GM19193 (cell line): ENCODE data around the gene C11orf21.

Experiments used
- POLR2A ChIP-seq: IDR thresholded peaks from 4 replicates; pipeline ENCODE4 v1.6.1; 2011; ENCODE audit not compliant: insufficient read depth, insufficient read length; ENCODE audit errors: extremely low read depth

The C11orf21 gene

DNA sequence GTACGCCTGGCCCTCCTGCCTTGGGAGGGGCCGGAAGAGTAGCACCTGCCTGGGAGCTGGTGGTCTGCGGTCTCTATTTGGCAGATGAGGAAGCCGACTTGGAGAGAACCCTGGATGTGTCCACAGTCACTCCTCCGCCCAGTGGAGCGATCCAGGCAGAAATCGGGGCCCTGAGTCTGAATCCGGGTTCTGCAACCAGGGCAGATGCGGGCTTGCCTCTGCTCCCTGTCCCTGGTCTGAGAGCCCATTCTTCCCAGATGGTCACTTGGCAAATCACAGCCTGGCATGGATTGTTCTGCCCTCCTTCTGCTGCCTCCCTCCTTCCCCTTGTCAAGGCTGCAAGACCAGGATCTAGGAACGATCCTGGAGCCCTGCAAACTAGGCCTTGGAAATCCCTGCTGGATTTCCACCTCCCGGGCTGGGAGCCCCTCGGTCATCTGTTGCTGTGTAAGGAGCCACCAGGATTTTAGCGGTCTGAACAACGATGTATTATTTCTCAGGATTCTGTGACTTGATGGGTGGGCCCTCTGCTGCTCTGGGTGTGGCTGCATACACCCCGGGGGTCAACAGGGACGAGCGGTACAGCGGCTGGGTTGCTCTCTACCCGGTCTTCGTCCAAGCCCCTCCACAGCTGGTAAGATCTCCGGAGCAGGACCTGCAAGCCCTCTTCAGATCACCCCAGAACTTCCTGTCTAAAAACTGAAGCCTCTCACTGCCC lies 29.3 kb downstream of the C11orf21 start:
- no peak for TF ChIP-seq POLR2A

DNA sequence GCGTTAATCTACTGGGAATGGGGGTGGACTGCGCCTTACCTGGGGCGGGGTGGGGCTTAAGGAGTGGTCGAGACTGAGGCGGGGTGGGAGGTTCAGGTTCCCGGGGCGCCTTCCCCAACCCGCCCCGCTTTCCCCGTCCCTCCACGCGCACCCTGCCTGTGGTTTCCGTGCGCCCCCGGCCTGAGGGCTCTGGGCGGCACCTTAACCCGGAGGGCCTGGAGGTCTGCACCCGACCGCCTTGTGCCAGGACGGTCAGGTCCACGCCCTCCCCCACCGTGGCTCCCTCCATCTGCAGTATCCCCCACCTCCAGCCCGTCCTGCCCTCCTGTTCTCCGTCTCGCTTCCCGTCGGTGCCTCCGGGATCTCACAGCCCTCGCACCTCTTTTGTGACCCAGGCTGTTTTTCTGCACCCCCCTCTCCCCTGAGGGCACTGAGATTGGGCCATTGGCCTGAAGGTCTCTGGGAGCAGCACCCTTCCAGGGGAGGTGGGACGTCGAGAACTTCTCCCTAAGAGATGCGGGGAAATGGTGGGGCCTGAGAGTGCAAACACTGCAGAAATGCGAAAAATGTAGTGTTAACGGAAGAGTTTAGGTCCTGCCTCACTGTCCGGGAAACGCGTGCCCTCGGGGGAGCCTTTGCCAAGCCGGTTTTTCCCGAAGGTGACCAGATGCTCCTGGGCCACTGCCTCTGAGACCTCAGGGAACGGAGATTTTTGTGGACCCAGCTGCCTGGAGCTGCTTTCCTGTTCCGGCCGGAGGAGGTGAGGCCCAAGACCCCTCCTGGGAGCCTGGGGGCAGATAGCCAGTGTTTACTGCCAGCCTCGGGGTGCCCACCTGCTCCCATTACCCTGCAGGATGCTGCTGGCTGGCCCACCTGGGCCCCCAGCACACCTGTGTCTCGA lies 30.1 kb downstream of the C11orf21 start:
- TF ChIP-seq POLR2A: no peak

DNA sequence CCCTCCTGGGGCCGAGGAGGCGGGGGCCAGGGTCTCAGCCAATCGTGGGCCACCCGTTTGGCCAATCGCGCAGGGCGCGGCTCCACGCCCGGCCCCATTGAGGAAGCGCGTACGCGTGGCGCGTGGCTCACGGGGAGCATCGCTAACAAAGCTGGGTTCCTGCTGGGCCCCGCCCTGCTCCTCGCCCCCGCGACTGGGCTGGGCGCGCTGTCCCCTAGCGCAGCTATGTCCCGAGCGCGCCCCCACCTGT lies 30.7 kb downstream of the C11orf21 start:
- TF ChIP-seq POLR2A: no peak

DNA sequence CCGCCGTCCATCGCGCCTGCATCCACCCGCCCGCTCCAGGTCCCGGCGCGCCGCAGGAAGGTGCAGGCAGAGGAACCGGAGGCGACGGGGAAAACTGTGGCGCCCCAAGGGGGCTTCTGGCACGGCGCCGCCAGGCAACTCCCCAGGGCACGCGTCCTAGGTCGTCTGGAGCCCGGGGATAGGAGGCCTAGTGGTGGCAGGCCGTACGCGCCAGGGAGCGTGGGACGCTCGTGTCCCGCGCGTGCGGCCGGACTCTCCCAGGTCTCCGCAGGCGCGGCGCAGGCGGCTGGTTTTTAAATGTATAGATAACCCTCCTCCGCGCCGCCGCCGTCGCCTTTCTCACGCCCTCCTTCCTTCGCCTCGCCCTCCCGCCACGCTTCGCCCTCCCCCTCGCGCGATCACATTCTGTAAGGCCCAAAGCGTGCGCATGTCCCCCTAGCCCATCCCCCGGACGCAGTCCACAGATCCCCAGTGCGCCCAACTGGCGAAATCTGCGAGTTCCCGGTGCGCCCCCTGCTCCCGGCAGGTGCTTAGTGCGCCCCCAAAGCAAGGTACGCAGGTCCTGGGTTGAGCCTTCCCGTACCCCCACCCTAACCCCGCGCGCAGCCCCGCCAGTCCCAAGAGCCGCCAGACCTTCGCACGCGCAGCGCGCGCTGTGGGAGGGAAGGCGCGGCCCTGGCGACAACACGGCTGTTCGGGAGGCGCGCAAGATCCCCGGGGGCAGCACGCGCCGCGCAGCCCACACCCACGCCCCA lies 31.2 kb downstream of the C11orf21 start, which contains the start of gene ASCL2:
ASCL2 (minus strand) TSS at position 267 of the 755 bp plus-strand sequence; CDS start at position 11, 256 bp downstream.
- TF ChIP-seq POLR2A: no peak

DNA sequence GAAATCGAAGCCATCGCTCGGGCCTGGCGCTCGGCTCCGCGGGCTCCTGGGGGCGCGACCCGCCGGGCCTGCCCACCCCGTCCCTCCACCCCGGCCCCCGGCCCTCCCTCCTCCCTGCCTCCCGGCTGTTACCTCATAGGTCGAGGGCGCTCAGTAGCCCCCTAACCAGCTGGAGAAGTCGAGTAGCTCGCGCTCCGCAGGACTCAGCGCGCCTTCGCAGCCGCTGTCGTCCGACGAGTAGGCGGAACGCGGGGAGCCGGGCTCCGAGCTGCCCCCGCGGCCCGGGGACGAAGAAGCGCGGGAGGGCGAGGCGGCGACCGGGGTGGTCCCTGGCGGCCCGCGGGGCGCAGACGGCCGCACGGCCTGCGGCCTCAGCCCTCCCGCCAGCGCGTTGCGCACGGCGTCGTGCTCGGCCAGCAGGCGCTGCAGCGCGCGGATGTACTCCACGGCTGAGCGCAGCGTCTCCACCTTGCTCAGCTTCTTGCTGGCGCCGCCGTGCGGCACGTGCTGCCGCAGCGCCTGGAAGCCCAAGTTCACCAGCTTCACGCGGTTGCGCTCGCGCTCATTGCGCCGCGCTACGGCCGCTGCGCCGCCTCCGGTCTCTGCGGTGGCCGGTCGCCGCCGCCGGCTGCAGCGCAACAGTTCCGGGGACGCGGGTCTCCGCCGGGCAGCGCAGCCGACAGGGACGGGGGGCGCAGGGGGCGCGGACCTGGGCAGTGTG lies 32.0 kb downstream of the C11orf21 start:
- TF ChIP-seq POLR2A: no peak

DNA sequence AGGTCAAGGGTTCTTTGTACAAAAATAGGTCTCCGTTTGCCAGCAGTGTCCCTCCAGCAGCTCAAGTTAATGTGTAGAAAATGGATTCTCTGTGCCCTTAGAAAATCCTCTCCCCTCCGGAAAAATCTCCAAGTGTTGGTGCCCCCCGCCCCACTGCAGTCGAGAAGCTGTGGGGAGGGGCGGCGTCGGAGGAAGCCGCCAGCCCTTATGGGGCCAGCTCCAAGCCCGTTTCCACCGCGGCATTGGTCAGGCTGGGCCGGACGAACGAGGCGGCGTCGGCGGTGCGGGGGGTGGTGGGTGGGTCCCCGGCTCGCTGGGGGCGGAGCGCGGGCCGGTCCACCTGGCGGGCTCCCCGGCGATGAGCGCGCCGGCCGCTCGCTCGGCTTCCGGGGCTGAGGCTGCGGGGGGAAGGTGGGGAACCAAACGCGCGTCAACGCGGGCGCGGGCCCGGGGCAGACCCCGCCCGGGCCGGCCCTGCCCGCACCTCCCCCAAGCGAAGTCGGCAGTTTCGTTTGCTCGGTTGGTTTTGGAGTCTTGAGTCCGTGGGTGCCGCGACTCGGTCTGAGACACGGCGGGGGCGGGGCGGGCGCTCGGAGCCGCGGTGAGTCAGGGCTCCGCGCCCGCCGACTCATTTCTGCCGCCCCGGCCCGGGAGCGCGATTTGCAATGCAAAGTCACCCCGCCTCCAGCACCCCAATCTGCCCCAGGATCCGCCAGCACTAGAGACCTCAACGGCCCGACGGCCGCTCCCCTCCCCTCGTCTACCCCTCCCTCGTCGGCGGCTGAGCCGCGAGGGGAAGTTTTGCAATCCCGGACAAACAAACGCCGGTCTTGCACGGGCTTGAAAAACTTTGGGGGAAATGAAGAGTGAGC lies 32.8 kb downstream of the C11orf21 start:
- TF ChIP-seq POLR2A: no peak

DNA sequence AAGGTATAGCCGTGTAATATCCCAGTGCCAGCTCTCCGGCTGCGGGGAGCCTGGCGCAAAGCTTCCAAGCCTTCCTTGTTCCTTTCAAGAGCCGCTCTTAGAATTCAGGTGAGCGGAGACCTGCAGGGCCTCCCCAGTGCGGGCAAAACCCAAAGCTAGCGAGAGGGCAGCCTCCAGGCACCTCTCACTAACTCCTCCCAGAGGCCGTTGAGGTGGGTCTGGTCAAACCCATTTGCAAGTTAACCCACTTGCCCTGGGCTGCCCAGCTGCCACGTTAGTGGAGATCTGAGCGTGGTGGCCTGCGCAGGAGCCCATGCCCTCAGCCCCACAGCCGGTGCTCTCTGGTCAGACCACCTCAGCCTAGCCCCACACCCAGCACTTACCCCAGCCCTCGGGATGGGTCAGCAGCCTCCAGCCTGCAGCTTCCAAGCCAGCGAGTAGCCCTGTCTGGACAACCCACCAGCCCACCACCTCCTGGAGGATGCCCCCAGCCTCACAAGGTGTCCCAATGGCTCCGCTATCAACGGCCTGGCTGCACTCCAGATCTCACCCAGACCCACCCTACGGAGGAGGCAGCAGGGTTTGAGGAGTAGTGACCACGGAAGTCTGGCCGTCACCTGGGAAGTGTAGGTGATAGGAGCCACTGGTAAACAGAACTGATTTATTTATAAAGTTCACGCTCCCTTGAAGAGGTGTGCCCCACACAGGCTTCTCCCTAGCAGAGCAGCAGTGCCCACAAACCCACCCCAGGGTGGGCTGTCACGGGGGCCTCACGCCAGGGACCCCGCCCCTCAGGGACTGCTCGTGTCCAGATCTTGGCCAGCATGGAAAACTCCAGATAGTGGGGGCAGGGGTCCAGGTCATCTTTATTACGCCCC lies 33.6 kb downstream of the C11orf21 start:
- TF ChIP-seq POLR2A: no peak

DNA sequence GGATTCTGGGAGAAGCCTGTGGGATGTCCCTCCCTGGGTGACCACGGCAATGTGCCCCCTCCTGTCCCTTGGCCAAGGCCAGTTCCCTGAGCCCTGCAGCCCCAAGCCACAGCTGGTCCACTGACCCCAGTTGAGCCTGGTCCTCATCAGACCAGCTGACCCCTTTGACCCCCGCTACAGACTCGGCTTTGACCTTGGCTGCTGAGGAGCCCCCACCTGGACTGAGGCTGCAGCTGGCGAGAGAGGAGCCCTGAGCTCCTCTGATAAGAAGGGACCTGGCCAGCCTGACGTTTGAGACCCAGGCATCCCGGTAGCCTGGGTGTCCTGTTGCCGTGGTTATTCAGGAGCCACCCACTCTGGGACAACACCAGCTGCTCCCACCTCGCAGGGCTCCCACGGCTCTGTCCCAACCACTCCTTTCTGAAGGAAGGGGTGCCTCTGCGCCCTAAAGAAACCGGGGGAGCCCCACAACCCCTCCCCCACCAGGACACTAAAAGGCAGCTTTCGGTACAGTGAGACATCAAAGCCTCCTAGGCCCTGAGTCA lies 34.3 kb downstream of the C11orf21 start:
- TF ChIP-seq POLR2A: no peak

DNA sequence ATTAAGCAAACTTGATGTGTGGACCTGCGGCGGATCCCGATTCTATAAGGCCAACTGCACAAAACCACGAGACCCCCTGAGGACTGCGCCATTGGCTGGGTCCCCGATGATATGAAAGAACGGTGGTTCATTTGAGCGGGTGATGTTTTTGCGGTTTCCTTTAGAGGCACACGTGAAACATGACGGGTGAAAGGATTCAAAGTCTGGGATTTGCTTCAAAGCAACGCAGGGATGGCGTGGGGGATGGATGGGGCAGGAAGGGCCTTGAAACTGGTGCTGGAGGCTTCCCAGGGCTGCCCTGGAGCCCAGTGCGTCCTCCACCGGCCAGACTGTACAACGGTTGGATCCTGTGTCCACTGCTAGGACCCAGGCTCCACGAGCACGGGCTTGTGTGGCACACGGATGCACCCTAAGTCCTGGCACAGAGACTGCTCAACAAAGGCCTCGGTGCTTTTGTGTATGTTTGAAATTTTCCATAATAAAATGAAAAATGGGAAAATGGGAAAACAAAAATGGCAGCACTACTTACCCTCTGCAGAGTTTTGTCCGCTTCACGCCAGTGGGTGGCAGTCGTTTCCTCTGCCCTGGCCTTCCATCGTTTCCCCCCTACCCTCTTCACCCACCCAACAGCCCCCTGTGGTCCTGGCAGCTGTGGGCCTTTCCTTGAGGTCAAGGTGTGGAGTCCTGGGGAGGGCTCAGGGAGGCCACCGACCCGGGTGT lies 35.0 kb downstream of the C11orf21 start:
- no peak for TF ChIP-seq POLR2A

DNA sequence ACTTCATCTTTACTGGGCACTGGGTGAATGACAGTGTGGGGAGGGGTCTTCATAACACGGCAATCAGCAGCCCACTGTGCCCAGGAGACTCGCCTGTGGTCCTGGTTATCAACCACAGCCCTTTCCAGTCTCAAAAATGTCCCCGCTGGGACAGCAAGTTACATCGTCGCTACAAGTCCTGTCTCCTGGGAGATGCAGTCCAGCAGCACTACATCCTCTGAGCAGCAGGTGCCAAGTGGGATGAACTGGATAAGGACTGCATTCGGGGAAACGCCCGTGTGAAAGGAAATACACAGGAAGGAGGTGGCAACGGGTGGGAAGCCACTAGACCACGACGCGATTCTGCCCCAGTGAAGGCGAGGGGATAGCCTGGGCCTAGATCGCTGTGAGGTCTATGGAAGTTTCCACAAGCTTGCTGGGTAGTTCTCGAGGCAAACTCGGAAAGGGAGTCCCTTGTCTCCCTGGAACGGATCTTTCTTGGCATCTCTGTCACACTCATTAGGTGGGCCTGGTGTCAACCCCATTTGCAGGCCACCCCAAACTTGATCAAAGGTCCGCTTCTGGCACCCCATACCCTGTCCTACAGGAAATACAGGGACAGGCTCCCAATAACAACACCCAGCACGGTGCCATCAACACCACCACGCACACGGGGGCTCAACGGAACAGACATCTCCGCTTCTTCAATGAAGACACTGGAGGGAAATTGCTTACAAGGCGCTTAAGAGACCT lies 35.7 kb downstream of the C11orf21 start:
- no peak for TF ChIP-seq POLR2A

DNA sequence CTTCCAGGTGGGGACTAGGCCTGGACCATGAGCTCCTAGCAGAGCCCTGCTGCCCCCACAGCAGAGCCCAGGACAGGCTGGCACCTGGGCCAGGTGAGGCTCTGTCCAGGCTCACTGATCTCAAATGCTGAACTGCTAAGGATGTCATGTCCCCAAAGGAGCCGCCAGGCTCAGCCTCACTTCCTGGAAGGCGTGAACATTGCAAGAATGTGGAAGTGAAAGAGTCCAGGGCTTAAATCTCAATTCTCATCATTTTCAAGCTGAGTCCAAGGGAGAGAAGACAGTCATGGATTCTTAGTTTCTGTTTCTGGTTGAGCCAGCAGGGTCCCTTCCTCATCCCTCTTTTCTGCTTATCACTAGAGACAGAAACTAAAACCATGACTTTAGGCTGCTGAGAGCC lies 36.3 kb downstream of the C11orf21 start:
- no peak for TF ChIP-seq POLR2A

DNA sequence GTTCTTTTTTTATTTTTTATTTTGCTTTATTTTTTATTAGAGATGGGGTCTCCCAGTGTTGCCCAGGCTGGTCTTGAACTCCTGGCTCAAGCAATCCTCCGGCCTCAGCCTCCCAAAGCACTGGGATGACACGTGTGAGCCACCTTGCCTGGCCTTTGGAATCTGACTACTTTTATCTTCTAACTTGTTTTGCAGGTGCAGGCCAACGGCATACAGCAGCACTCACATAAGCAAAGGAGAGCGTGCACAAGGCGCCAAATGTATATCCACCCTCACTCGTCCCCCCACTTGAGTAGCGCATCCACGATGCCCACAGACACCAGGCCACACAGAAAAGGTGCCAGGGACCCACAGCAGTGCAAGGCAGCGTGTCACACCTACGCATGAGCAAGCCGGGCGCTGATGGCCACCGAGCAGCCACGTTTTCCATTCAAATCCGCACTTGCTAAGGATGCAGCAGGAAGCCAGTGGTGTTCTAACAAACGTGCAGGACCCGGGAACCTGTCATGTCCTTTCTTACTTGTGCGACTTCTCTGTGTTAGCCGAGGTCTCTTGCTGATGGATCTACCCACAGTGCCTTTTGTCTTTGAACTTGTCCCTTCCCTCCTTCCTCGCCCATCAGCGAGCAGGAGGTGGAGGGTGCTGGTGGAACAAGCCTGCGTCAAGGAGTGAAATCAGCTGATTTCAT lies 37.2 kb downstream of the C11orf21 start:
- no peak for TF ChIP-seq POLR2A
